WI38 (cell line): Measurements from ENCODE around the gene NHERF2.

ENCODE experiments used
- H3K4me3 ChIP-seq: 2 replicates; pipeline ENCODE4 v1.5.1; 2011; ENCODE audit warnings: low read depth, mild to moderate bottlenecking, control low read depth, low read length
- TF ChIP-seq, protein P1 (sequence below): IDR thresholded peaks from 2 replicates; pipeline ENCODE4 v1.5.1; 2012; ENCODE audit warnings: low read depth, mild to moderate bottlenecking, control low read depth, low read length

Gene NHERF2

DNA sequence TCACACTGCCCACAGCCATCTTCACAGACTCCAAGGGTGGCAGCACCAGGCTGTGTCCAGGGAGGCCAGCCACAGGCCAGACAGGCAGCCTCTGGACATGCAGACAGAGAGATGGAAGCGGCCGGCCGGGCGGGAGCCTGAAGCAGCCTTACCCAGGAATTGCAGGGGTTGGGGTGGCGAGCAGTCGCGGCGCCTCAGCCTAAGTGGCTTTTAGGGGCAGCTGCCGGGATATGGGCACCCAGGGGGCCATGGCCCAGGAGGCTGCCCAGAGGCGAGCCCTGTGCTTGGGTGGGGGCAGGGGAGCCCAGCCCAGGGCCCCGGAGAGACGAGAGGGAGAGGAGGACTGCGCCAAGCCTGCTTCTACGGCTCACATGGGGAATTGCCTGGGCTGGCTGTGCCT, 1.5 kb upstream of the NHERF2 start:
- H3K4me3 ChIP-seq: no peak overlapping the region
- TF ChIP-seq, protein P1, sequence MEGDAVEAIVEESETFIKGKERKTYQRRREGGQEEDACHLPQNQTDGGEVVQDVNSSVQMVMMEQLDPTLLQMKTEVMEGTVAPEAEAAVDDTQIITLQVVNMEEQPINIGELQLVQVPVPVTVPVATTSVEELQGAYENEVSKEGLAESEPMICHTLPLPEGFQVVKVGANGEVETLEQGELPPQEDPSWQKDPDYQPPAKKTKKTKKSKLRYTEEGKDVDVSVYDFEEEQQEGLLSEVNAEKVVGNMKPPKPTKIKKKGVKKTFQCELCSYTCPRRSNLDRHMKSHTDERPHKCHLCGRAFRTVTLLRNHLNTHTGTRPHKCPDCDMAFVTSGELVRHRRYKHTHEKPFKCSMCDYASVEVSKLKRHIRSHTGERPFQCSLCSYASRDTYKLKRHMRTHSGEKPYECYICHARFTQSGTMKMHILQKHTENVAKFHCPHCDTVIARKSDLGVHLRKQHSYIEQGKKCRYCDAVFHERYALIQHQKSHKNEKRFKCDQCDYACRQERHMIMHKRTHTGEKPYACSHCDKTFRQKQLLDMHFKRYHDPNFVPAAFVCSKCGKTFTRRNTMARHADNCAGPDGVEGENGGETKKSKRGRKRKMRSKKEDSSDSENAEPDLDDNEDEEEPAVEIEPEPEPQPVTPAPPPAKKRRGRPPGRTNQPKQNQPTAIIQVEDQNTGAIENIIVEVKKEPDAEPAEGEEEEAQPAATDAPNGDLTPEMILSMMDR: no peak

DNA sequence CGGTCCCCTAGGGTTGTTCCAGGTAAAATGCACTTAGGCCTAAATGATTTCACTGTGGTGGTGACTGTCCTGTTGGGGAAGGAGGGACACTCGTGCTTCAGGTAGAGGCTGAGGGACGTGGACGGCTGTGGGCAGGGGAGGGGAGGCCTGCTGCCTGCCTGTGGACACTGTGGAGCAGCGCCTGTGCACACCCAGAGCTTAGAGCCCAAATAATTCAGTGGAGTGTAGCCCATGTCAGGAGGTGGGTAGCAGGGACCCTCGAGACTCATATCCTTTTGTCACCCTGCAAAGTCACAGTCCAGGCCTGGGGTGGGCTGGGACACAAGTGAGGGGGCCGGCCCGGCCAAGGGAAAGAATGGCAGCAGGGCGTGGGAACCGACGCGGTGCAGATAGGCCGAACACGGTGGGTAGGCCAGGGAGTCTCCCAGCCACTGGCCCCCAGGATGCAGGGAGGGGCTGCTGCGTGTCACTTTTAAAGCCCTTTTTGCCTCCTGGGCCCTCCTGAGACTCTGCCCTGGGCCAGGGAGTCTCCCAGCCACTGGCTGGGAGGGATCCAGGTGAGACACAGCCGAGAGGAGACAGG, 733 bp upstream of the NHERF2 start:
- TF ChIP-seq, protein P1: no peak
- H3K4me3 ChIP-seq: peak overlapping the region; percentile 51

DNA sequence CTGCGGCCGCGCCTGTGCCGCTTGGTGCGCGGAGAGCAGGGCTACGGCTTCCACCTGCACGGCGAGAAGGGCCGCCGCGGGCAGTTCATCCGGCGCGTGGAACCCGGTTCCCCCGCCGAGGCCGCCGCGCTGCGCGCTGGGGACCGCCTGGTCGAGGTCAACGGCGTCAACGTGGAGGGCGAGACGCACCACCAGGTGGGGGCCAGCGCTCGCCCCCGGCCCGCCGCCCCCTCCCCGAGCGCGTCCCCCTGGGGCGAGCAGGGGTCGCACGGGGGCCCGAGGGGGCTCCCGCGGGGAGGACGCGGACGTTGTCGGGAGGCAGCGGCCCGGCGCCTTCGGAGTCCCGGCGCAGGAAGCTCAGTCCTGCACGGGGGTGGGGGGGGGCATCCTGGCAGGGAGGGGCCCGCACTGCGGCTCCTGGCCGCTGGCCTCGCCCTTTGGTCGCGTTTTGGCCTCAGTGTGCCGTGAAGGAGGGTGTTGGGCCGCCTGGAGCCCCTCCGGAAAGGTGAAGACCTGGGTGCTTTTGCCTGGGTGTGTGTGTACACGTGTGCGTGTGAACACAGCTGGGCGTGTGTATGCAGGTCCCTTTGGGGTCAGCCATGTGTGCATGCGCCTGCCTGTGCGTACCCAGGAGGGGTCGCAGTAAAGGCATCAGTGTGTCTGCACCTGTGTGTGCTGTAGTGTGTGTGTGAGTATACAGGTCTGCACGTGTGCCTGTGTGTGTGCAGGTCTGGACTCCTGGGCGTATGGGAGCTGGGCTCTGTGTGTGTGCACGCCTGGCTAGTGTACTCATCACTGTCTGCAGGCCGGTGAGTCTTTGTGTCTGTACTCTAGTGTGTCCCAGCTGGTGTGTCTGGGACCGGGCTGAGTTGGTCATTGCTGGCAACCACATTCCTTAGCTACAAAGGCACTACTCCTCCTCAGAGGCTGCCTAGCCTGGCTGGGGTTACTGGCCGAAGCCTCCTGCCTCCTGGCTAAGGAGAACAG, 615 bp downstream of the NHERF2 start:
- TF ChIP-seq, protein P1: no peak
- peak overlapping the region; percentile 71 for H3K4me3 ChIP-seq

DNA sequence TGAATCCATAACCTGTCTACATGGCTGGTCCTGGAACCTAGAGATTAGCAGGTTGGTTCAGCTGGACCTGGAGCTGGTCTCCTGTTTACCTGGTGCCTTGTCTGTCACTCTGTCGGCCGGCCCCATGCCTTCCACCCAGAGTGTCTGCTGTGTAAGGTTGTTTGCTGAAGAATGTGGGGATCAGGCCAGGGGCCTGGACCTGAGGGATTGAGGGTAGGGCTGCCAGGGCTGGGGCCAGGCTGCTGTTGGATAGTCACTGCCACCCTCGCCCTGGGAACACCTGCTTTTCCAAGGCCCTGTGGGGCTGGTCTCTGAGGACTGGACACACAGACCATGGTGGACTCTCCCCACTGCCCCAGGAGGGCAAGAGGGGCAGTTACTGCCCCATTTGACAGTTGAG, 1.4 kb downstream of the NHERF2 start:
- peak overlapping the region; percentile 71 for H3K4me3 ChIP-seq
- TF ChIP-seq, protein P1: no peak

DNA sequence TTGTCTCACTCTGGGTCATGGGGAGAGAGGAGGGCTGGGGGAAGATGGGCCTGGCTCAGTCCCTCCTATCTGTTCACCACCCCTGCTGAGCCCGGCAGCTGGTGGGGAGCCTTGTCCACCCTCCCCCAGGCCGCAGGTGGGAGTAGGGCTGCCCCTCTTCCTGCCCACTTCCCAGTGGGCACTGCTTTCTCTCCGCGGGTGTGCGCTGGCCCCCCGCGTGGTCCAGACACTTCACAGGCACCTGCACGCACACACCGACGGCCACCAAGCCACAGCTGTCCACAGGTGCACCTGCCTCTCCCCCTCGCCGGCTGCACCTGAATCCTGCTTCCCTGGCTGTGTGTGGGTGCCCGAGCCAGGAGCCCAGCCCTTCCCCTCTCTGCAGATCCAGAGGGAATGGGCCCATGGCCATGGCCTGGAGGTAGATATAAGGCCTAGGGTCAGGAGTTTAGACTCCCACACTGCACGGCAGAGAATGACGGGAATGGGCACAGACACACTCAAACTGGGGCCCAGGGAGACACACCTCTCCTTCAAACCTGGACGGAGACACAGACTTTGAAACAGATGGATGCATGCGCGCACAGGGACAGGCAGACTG, 2.0 kb downstream of the NHERF2 start:
- H3K4me3 ChIP-seq: peak overlapping the region; percentile 71

DNA sequence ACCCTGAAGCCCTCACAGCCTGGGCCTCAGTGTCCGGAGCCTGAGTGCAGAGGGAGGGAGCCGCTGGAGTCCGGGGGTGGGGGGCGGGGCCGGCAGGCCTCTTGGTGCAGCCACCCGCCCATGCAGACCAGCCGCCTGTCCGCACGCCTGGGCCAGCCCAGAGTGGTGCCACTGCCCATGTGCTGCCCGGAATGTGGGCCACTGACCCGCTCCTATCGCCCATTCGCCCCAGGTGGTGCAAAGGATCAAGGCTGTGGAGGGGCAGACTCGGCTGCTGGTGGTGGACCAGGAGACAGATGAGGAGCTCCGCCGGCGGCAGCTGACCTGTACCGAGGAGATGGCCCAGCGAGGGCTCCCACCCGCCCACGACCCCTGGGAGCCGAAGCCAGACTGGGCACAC, 2.6 kb downstream of the NHERF2 start:
- no peak overlapping the region for H3K4me3 ChIP-seq

More for the DNA sequence above, 2.0 kb downstream of the NHERF2 start:
- TF ChIP-seq, protein P1: no peak

More for the DNA sequence above, 2.6 kb downstream of the NHERF2 start:
- TF ChIP-seq, protein P1: no peak
